HG02642 (cell line): ENCODE measurements around the gene SESN1.

Source experiments
- ATAC-seq: cut with Tn5 transposase; IDR thresholded peaks from one replicate; pipeline ENCODE4 v1.9.1; 2021; ENCODE audit warnings: mild to moderate bottlenecking; ENCODE audit not compliant: unreplicated experiment, poor library complexity

The SESN1 gene

GRCh38 chr6:109062767-109063352, 31.8 kb downstream of the SESN1 start:
- no peak for ATAC-seq

GRCh38 chr6:109062216-109062615, 32.4 kb downstream of the SESN1 start:
- no peak for ATAC-seq

GRCh38 chr6:109060571-109060970, 34.1 kb downstream of the SESN1 start:
- no peak for ATAC-seq

GRCh38 chr6:109059571-109060021, 35.0 kb downstream of the SESN1 start:
- ATAC-seq = no peak

GRCh38 chr6:109059153-109059552, 35.5 kb downstream of the SESN1 start:
- no peak for ATAC-seq

GRCh38 chr6:109058620-109059019, 36.0 kb downstream of the SESN1 start:
- ATAC-seq = no peak

- ATAC-seq = no peak
These were observed 38.0 kb downstream of the SESN1 start for GRCh38 chr6:109056661-109057060.

GRCh38 chr6:109055771-109056235, 38.8 kb downstream of the SESN1 start:
- ATAC-seq = no peak

- no peak for ATAC-seq
These were observed 41.3 kb downstream of the SESN1 start for GRCh38 chr6:109053336-109053735.

- no peak for ATAC-seq
These were observed 41.8 kb downstream of the SESN1 start for GRCh38 chr6:109052852-109053251.

GRCh38 chr6:109052018-109052651, 42.5 kb downstream of the SESN1 start:
- ATAC-seq = no peak

- no peak for ATAC-seq
These were observed 43.2 kb downstream of the SESN1 start for GRCh38 chr6:109051301-109052017.

GRCh38 chr6:109050447-109051102, 44.1 kb downstream of the SESN1 start:
- ATAC-seq = no peak

- no peak for ATAC-seq
These were observed 44.6 kb downstream of the SESN1 start for GRCh38 chr6:109050012-109050411.

- no peak for ATAC-seq
These were observed 45.8 kb downstream of the SESN1 start for GRCh38 chr6:109048670-109049415.

GRCh38 chr6:109048176-109048575, 46.5 kb downstream of the SESN1 start:
- ATAC-seq = no peak

- ATAC-seq = no peak
These were observed 49.2 kb downstream of the SESN1 start for GRCh38 chr6:109045493-109045892.

- ATAC-seq = no peak
These were observed 54.9 kb downstream of the SESN1 start for GRCh38 chr6:109039795-109040194.

GRCh38 chr6:109038837-109039398, 55.7 kb downstream of the SESN1 start:
- no peak for ATAC-seq
